Loucy (cell line): ENCODE results near the gene CCDC138.

Experiments
- H2AFZ ChIP-seq: fragments of 200-600 bp; sonication (generic); 2 replicates; pipeline ENCODE4 v1.6.0; 2016; ENCODE audit warnings: antibody characterized with exemption, mild to moderate bottlenecking, low read length, moderate library complexity
- H3F3A ChIP-seq: fragments of 200-600 bp; 2 replicates; pipeline ENCODE4 v1.6.0; 2016; ENCODE audit warnings: antibody characterized with exemption, low read depth, mild to moderate bottlenecking
- H3K27me3 ChIP-seq: fragments of 200-600 bp; sonication (generic); 2 replicates; pipeline ENCODE4 v1.6.1; 2014; ENCODE audit warnings: low read length, mild to moderate bottlenecking; ENCODE audit not compliant: insufficient read depth, poor library complexity, severe bottlenecking
- H3K36me3 ChIP-seq: fragments of 200-600 bp; sonication (generic); 2 replicates; pipeline ENCODE4 v1.6.1; 2016; ENCODE audit warnings: low read length; ENCODE audit not compliant: insufficient read depth
- H3K4me1 ChIP-seq: fragments of 200-600 bp; sonication (generic); 2 replicates; pipeline ENCODE4 v1.5.1; 2014; ENCODE audit warnings: low read length, mild to moderate bottlenecking; ENCODE audit not compliant: insufficient read depth, poor library complexity, severe bottlenecking
- H3K4me2 ChIP-seq: fragments of 200-600 bp; sonication (generic); 2 replicates; pipeline ENCODE4 v1.6.0; 2014; ENCODE audit warnings: antibody characterized with exemption, low read length, low read depth, mild to moderate bottlenecking; ENCODE audit not compliant: poor library complexity, severe bottlenecking
- H3K4me3 ChIP-seq: fragments of 200-600 bp; sonication (generic); 2 replicates; pipeline ENCODE4 v1.5.1; 2014; ENCODE audit warnings: low read length, mild to moderate bottlenecking, mixed read lengths; ENCODE audit not compliant: poor library complexity, severe bottlenecking
- H3K79me2 ChIP-seq: fragments of 200-600 bp; sonication (generic); 2 replicates; pipeline ENCODE4 v1.6.1; 2014; ENCODE audit warnings: low read length; ENCODE audit not compliant: insufficient read depth
- H3K9ac ChIP-seq: fragments of 200-600 bp; sonication (generic); 2 replicates; pipeline ENCODE4 v1.6.0; 2014; ENCODE audit warnings: mild to moderate bottlenecking, low read depth, low read length, moderate library complexity; ENCODE audit not compliant: poor library complexity, severe bottlenecking
- H3K9me2 ChIP-seq: fragments of 200-600 bp; sonication (generic); replicated peaks from 2 replicates; pipeline ENCODE4 v1.6.1; 2016; ENCODE audit warnings: low read depth, low read length, mixed read lengths
- H3K9me3 ChIP-seq: fragments of 200-600 bp; sonication (generic); 2 replicates; pipeline ENCODE4 v1.6.1; 2014; ENCODE audit warnings: mild to moderate bottlenecking, antibody characterized with exemption, low read length, low read depth; ENCODE audit not compliant: insufficient read depth
- H4K20me1 ChIP-seq: fragments of 200-600 bp; sonication (generic); 2 replicates; pipeline ENCODE4 v1.6.0; 2014; ENCODE audit warnings: antibody characterized with exemption, low read length, mild to moderate bottlenecking; ENCODE audit not compliant: insufficient read depth, poor library complexity, severe bottlenecking
- CTCF ChIP-seq: fragments of 200-600 bp; sonication (generic); conservative IDR thresholded peaks from 2 replicates; pipeline ENCODE4 v1.5.1; 2014; ENCODE audit warnings: mild to moderate bottlenecking, antibody characterized with exemption, low read length
- EZH2phosphoT487 ChIP-seq: fragments of 200-600 bp; IDR thresholded peaks from 2 replicates; pipeline ENCODE4 v1.6.1; 2018; ENCODE audit warnings: antibody characterized with exemption, mild to moderate bottlenecking, moderate library complexity, borderline replicate concordance

CCDC138 gene

DNA sequence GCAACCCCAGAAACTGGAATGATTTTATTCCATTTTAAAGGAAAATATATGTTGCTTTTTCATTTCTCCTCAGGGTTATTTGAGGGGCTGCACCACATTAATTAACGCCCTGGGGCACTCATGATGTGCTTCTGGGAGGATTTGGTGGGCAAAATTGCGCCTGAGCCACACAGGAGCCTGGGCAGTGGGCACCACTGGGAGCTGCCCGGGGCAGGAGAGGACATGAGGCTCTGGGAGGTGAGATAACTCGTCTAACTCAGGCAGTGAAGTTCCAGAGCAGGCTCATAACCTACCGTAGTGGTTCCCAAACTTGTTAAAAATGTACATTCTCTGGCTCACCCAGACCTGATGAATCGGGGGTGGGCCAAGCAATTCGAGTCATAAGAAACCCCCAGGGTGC lies 134.1 kb downstream of the CCDC138 start:
- Histone ChIP-seq H3K79me2 (no peaks in the 10 kb centered on the region), H3F3A (no peaks in the 10 kb centered on the region), H3K4me3 (no peak overlapping the region), H4K20me1 (no peaks in the 10 kb centered on the region), H2AFZ (no peak overlapping the region), H3K9me3 (no peaks in the 10 kb centered on the region), H3K27me3 (no peaks in the 10 kb centered on the region), H3K9me2 (no peaks in the 10 kb centered on the region), H3K4me1 (no peaks in the 10 kb centered on the region), H3K36me3 (no peaks in the 10 kb centered on the region), H3K9ac (no peak overlapping the region), H3K4me2 (no peak overlapping the region)
- TF ChIP-seq EZH2phosphoT487 (no peak), CTCF (no peak)

DNA sequence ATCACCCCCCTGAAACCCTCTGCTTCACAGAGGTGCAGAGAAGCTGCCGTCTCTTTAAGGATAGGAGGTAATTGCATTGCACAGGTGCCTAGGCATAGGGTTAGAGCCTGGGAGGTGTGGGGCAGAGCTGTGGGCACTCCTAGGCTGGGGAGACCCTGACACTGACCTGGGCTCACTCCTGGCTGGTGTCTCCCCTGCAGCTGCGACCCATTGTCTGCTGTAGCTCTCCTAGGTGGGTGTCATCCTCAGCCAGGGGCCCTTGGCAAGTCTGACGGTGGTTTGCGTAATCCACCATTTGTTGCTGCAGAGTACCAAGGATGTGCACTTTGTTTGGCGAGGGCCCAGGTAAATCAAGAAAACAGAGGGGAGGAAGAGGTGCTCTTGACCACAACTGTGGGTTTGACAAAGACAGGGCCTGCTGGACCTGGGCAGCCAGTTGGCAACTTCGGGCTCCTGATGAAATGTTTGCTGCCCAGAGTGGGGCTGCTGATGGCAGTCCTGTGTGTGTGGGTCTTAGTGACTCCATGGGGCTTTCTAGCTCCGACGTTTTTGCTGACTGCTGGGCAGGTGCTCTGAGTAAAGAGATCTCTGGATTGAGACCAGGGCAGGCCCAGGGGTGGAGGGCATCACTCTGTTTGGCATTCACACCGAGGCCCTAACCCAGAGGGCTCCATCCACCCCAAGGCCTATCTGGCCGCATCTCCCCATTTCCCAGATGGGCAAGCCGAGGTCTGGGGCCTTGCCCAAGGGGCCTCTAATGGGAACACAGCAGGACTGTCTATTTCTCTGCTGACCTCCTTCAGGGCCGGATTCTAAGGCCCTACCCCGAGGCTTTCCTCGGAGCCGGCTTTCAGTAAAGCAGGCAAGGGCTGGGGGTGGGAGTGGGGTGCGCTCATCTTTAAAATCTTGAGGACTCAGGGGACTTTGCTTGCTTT lies 134.8 kb downstream of the CCDC138 start:
- Histone ChIP-seq H3K9me2 (no peaks in the 10 kb centered on the region), H2AFZ (no peak overlapping the region), H3K36me3 (no peaks in the 10 kb centered on the region), H3K4me3 (no peak overlapping the region), H3K4me1 (no peaks in the 10 kb centered on the region), H3K27me3 (no peaks in the 10 kb centered on the region), H4K20me1 (no peaks in the 10 kb centered on the region), H3K79me2 (no peaks in the 10 kb centered on the region), H3K9ac (no peak overlapping the region), H3F3A (no peaks in the 10 kb centered on the region), H3K4me2 (no peak overlapping the region), H3K9me3 (no peaks in the 10 kb centered on the region)
- TF ChIP-seq CTCF (no peak), EZH2phosphoT487 (no peak)

GRCh38 chr2:108922141-108922915 lies 135.8 kb downstream of the CCDC138 start:
- Histone ChIP-seq H3K4me1 (no peaks in the 10 kb centered on the region), H3F3A (no peaks in the 10 kb centered on the region), H3K9me2 (no peaks in the 10 kb centered on the region), H2AFZ (no peak overlapping the region), H3K79me2 (no peaks in the 10 kb centered on the region), H3K4me3 (no peak overlapping the region), H3K27me3 (no peaks in the 10 kb centered on the region), H3K36me3 (no peaks in the 10 kb centered on the region), H4K20me1 (no peaks in the 10 kb centered on the region), H3K9ac (no peak overlapping the region), H3K9me3 (no peaks in the 10 kb centered on the region), H3K4me2 (no peak overlapping the region)
- no peak for TF ChIP-seq EZH2phosphoT487
- TF ChIP-seq CTCF, result no peak
